HCT116 (cell line): ENCODE data around the gene CDC42SE1. TPM values are rescaled to one million over a fixed set of nuclear protein-coding genes. Genes with fewer than 3 reads are reported as not detected.

Source experiments
- ATAC-seq: fragments of 200-7000 bp; cut with Tn5 transposase; 2 replicates; pipeline ENCODE4 v1.9.1; 2020; ENCODE audit warnings: mild to moderate bottlenecking, moderate library complexity
- BruUV-seq: library from RNA; stranded (reverse); fragments of 400-500 nt; replicated peaks from 2 replicates; lab custom pipeline; 2021; lab: Mats Ljungman, UMichigan
- CTCF ChIA-PET: fragments of 300-600 bp; sonication (Branson Sonifier 250); formaldehyde crosslinking; loops from one replicate; lab custom pipeline; 2021; ENCODE audit warnings: antibody characterized with exemption; lab: Charles Lee
- POLR2A ChIA-PET: fragments of 300-600, 350-600 bp; sonication (Branson Sonifier 250); formaldehyde crosslinking; loops from one replicate; lab custom pipeline; 2021; ENCODE audit warnings: antibody characterized with exemption; lab: Charles Lee
- RAD21 ChIA-PET, 2 experiments: fragments of 300-600 bp; sonication (Branson Sonifier 250); formaldehyde crosslinking; loops; one replicate each; lab custom pipeline; 2023; ENCODE audit warnings: low total read pairs in 2 of 2; ENCODE audit not compliant: uncharacterized antibody in 2 of 2, unreplicated experiment in 2 of 2, low non-redundant PET in 1 of 2; lab: Charles Lee
- DNase-seq: peaks from one replicate; pipeline ENCODE4 v3.0.0-alpha.2; 2010; ENCODE audit warnings: low read depth, low spot score
- H2AFZ ChIP-seq: fragments of 200-600 bp; shearing (Covaris generic), sonication (generic); 2 replicates; pipeline ENCODE4 v1.6.1; 2017; ENCODE audit warnings: low read depth, mixed run types, mixed read lengths, antibody characterized with exemption, low read length; ENCODE audit not compliant: poor library complexity, severe bottlenecking
- H3K27ac ChIP-seq: 2 replicates; pipeline ENCODE4 v1.5.1; 2012; ENCODE audit warnings: low read depth, low read length
- H3K27me3 ChIP-seq: fragments of 200-600 bp; sonication (generic); 2 replicates; pipeline ENCODE4 v1.6.1; 2016; ENCODE audit warnings: mixed run types, low read length, mixed read lengths; ENCODE audit not compliant: insufficient read depth
- H3K36me3 ChIP-seq, 2 experiments: fragments of 200-500 bp in 1 of 2; fragments of 200-600 bp in 1 of 2; sonication (Bioruptor generic) in 1 of 2; sonication (generic) in 1 of 2; 2 replicates each; pipeline versions ENCODE4 v1.5.1 to v1.6.1; 2014 to 2016; ENCODE audit warnings: low read length in 2 of 2, inconsistent platforms in 1 of 2, mixed read lengths in 1 of 2, mixed run types in 1 of 2; ENCODE audit not compliant: insufficient read depth in 2 of 2, control insufficient read depth in 1 of 2
- H3K4me1 ChIP-seq, 2 experiments: fragments of 200-600 bp in 1 of 2; sonication (generic) in 1 of 2; 2 replicates each; pipeline versions ENCODE4 v1.5.1 to v1.6.1; 2012 to 2017; ENCODE audit warnings: low read length in 2 of 2, inconsistent platforms in 1 of 2, mild to moderate bottlenecking in 1 of 2, mixed read lengths in 1 of 2, mixed run types in 1 of 2, moderate library complexity in 1 of 2; ENCODE audit not compliant: insufficient read depth in 2 of 2, control insufficient read depth in 1 of 2
- H3K4me2 ChIP-seq: fragments of 200-600 bp; sonication (generic); 2 replicates; pipeline ENCODE4 v1.6.1; 2017; ENCODE audit warnings: mixed run types, low read length, mixed read lengths
- H3K4me3 ChIP-seq, 2 experiments: fragments of 200-600 bp in 1 of 2; sonication (generic) in 1 of 2; replicated peaks in 1 of 2; 2 replicates each; pipeline ENCODE4 v1.5.1; 2011 to 2016; ENCODE audit warnings: low read length in 2 of 2, control low read depth in 1 of 2, low read depth in 1 of 2, mild to moderate bottlenecking in 1 of 2, mixed read lengths in 1 of 2, mixed run types in 1 of 2
- H3K79me2 ChIP-seq: fragments of 200-600 bp; sonication (generic); 2 replicates; pipeline ENCODE4 v1.6.1; 2017; ENCODE audit warnings: mild to moderate bottlenecking, mixed run types, low read length, moderate library complexity, mixed read lengths; ENCODE audit not compliant: insufficient read depth
- H3K9ac ChIP-seq: fragments of 200-600 bp; sonication (generic); 2 replicates; pipeline ENCODE4 v1.6.1; 2016; ENCODE audit warnings: low read length, mixed read lengths
- H3K9me2 ChIP-seq: fragments of 200-600 bp; sonication (generic), shearing (Covaris generic); 2 replicates; pipeline ENCODE4 v1.6.1; 2017; ENCODE audit warnings: mixed run types, mild to moderate bottlenecking, moderate library complexity; ENCODE audit not compliant: insufficient read depth
- H3K9me3 ChIP-seq, 2 experiments: fragments of 200-500 bp in 1 of 2; fragments of 200-600 bp in 1 of 2; sonication (Bioruptor generic) in 1 of 2; sonication (generic) in 1 of 2; 2 replicates each; pipeline ENCODE4 v1.6.1; 2014 to 2017; ENCODE audit warnings: low read length in 2 of 2, mixed read lengths in 2 of 2, inconsistent platforms in 1 of 2, low read depth in 1 of 2, mild to moderate bottlenecking in 1 of 2, mixed run types in 1 of 2, moderate library complexity in 1 of 2; ENCODE audit not compliant: control insufficient read depth in 1 of 2, insufficient read depth in 1 of 2
- H4K20me1 ChIP-seq: fragments of 200-600 bp; sonication (generic), shearing (Covaris generic); 2 replicates; pipeline ENCODE4 v1.6.1; 2017; ENCODE audit warnings: mixed run types, mild to moderate bottlenecking, moderate library complexity; ENCODE audit not compliant: insufficient read depth
- CBX3 ChIP-seq: IDR thresholded peaks from 2 replicates; pipeline ENCODE4 v1.6.1; 2012; ENCODE audit warnings: low read depth
- CEBPB ChIP-seq: IDR thresholded peaks from 2 replicates; pipeline ENCODE4 v1.6.1; 2012; ENCODE audit warnings: low read depth
- CTCF ChIP-seq, 3 experiments: fragments of 200-600 bp in 1 of 3; sonication (generic) in 1 of 3; IDR thresholded peaks in 2 of 3; conservative IDR thresholded peaks in 1 of 3; 2 replicates each; pipeline ENCODE4 v1.5.1; 2012 to 2017; ENCODE audit warnings: low read depth in 2 of 3, low read length in 2 of 3, antibody characterized with exemption in 1 of 3, borderline replicate concordance in 1 of 3, control low read depth in 1 of 3, mild to moderate bottlenecking in 1 of 3, mixed read lengths in 1 of 3, mixed run types in 1 of 3, moderate library complexity in 1 of 3; ENCODE audit not compliant: insufficient read depth in 1 of 3
- EGR1 ChIP-seq: IDR thresholded peaks from 2 replicates; pipeline ENCODE4 v1.6.1; 2012; ENCODE audit warnings: low read depth
- ELF1 ChIP-seq: IDR thresholded peaks from 2 replicates; pipeline ENCODE4 v1.6.1; 2012; ENCODE audit warnings: low read depth, borderline replicate concordance
- EZH2 ChIP-seq: fragments of 200-600 bp; sonication (generic); IDR thresholded peaks from 2 replicates; pipeline ENCODE4 v1.6.1; 2017; ENCODE audit warnings: antibody characterized with exemption, mixed run types
- FOSL1 ChIP-seq: IDR thresholded peaks from 2 replicates; pipeline ENCODE4 v1.6.1; 2012; ENCODE audit warnings: low read depth
- JUND ChIP-seq: IDR thresholded peaks from 2 replicates; pipeline ENCODE4 v1.6.1; 2012
- POLR2A ChIP-seq: IDR thresholded peaks from 2 replicates; pipeline ENCODE4 v1.7.0; 2011; ENCODE audit warnings: borderline replicate concordance; ENCODE audit not compliant: insufficient read depth, insufficient read length; ENCODE audit errors: extremely low read depth
- RAD21 ChIP-seq: IDR thresholded peaks from 2 replicates; pipeline ENCODE4 v1.6.1; 2012; ENCODE audit warnings: low read depth, mild to moderate bottlenecking
- SIN3A ChIP-seq: IDR thresholded peaks from 2 replicates; pipeline ENCODE4 v1.6.1; 2012; ENCODE audit warnings: low read depth
- SP1 ChIP-seq: IDR thresholded peaks from 2 replicates; pipeline ENCODE4 v1.6.1; 2012; ENCODE audit warnings: low read depth
- TCF7L2 ChIP-seq: IDR thresholded peaks from 2 replicates; pipeline ENCODE4 v1.7.0; 2011; ENCODE audit warnings: borderline replicate concordance, inconsistent platforms; ENCODE audit not compliant: insufficient read depth, insufficient read length; ENCODE audit errors: extremely low read depth
- ZFX ChIP-seq: fragments of 450-650 bp; IDR thresholded peaks from 2 replicates; pipeline ENCODE4 v1.6.1; 2017
- ZNF274 ChIP-seq: fragments of 200-500 bp; sonication (Bioruptor generic); IDR thresholded peaks from 2 replicates; pipeline ENCODE4 v1.6.1; 2014; ENCODE audit warnings: mild to moderate bottlenecking, low read depth, low read length, inconsistent platforms
- intact Hi-C: fragments of 100-400 bp; cut with micrococcal nuclease; formaldehyde crosslinking; loops from 2 replicates; pipeline ENCODE4 v1.10.0; 2022
- total RNA-seq: library from RNA; stranded (reverse); gene quantifications from one replicate; pipeline ENCODE4 v1.2.1, GENCODE V29; 2021; ENCODE audit not compliant: unreplicated experiment
- TF ChIP-seq, protein P1 (sequence below): IDR thresholded peaks from 2 replicates; pipeline ENCODE4 v1.6.1; 2011; ENCODE audit warnings: mild to moderate bottlenecking, low read length, moderate library complexity; ENCODE audit not compliant: insufficient replicate concordance; ENCODE audit errors: extremely low read depth
- TF ChIP-seq, protein P2 (sequence below): IDR thresholded peaks from 2 replicates; pipeline ENCODE4 v1.6.1; 2012; ENCODE audit warnings: low read depth
- TF ChIP-seq, protein P3 (sequence below): IDR thresholded peaks from 2 replicates; pipeline ENCODE4 v1.6.1; 2012

Gene CDC42SE1
- total RNA-seq, 1 experiment from 2014 or later = 50.5 TPM

DNA sequence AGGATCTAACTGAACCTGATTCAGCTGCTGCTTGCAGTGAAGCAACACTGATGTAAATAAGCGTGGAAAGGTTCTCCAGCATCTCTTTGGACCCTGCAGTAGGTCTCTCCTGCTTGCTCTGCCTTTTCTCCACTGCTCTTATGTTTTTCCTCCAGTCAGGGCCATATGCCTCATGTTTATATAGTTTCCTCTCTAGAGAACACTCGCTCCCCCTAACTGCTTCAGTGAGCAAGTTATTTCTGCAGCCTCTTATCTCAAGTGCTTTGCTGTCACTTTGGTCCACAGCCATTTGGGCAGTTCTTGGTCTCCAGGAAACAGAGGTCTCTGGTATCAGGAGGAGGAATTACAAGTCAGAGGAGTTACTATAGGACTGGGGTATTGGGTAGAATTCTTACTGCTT is 45.9 kb downstream of the CDC42SE1 start (continued):
- TF ChIP-seq, protein P1, sequence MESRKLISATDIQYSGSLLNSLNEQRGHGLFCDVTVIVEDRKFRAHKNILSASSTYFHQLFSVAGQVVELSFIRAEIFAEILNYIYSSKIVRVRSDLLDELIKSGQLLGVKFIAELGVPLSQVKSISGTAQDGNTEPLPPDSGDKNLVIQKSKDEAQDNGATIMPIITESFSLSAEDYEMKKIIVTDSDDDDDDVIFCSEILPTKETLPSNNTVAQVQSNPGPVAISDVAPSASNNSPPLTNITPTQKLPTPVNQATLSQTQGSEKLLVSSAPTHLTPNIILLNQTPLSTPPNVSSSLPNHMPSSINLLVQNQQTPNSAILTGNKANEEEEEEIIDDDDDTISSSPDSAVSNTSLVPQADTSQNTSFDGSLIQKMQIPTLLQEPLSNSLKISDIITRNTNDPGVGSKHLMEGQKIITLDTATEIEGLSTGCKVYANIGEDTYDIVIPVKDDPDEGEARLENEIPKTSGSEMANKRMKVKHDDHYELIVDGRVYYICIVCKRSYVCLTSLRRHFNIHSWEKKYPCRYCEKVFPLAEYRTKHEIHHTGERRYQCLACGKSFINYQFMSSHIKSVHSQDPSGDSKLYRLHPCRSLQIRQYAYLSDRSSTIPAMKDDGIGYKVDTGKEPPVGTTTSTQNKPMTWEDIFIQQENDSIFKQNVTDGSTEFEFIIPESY = no peak
- TF ChIP-seq EGR1 (no peak), EZH2 (no peak), SP1 (no peak)

GRCh38 chr1:151012684-151013471 is 46.5 kb downstream of the CDC42SE1 start:
- Histone ChIP-seq H3K9ac (no peak overlapping the region), H3K4me1 (peaks cover 4 to 16% of the 10 kb centered on the region in 2 experiments; a peak in 3 of 4 replicates)
- TF ChIP-seq SP1 (no peak), CTCF (IDR thresholded peaks at IDR 0.05 in 2 of 3, conservative IDR thresholded peaks at IDR 0.05 in 1 of 3; ENCODE audit: borderline replicate concordance in 1 of 3, insufficient read depth in 1 of 3, low read depth in 2 of 3, low read length in 2 of 3) (no peak), CBX3 (no peak), RAD21 (no peak), ZFX (no peak), FOSL1 (no peak), POLR2A (no peak), SIN3A (no peak), TCF7L2 (no peak), EZH2 (no peak), JUND (no peak), ELF1 (no peak), CEBPB (no peak), ZNF274 (no peak)
- TF ChIP-seq, protein P2, sequence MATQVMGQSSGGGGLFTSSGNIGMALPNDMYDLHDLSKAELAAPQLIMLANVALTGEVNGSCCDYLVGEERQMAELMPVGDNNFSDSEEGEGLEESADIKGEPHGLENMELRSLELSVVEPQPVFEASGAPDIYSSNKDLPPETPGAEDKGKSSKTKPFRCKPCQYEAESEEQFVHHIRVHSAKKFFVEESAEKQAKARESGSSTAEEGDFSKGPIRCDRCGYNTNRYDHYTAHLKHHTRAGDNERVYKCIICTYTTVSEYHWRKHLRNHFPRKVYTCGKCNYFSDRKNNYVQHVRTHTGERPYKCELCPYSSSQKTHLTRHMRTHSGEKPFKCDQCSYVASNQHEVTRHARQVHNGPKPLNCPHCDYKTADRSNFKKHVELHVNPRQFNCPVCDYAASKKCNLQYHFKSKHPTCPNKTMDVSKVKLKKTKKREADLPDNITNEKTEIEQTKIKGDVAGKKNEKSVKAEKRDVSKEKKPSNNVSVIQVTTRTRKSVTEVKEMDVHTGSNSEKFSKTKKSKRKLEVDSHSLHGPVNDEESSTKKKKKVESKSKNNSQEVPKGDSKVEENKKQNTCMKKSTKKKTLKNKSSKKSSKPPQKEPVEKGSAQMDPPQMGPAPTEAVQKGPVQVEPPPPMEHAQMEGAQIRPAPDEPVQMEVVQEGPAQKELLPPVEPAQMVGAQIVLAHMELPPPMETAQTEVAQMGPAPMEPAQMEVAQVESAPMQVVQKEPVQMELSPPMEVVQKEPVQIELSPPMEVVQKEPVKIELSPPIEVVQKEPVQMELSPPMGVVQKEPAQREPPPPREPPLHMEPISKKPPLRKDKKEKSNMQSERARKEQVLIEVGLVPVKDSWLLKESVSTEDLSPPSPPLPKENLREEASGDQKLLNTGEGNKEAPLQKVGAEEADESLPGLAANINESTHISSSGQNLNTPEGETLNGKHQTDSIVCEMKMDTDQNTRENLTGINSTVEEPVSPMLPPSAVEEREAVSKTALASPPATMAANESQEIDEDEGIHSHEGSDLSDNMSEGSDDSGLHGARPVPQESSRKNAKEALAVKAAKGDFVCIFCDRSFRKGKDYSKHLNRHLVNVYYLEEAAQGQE = no peak
- TF ChIP-seq, protein P3, sequence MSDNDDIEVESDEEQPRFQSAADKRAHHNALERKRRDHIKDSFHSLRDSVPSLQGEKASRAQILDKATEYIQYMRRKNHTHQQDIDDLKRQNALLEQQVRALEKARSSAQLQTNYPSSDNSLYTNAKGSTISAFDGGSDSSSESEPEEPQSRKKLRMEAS = no peak

More at GRCh38 chr1:151012684-151013471, 46.5 kb downstream of the CDC42SE1 start:
- Histone ChIP-seq H2AFZ (no peak overlapping the region), H3K36me3 (peaks cover 2 to 3% of the 10 kb centered on the region in 2 experiments; a peak in 2 of 4 replicates), H3K27ac (no peak overlapping the region), H3K27me3 (no peaks in the 10 kb centered on the region), H3K9me2 (no peaks in the 10 kb centered on the region), H3K4me2 (no peak overlapping the region), H3K9me3 (no peaks in the 10 kb centered on the region), H3K79me2 (peaks cover 16% of the 10 kb centered on the region), H4K20me1 (no peaks in the 10 kb centered on the region), H3K4me3 (no peak overlapping the region)
- ATAC-seq (no peak), DNase-seq (no peak)
- no TSS peak for BruUV-seq
- ChIA-PET RAD21 (no interaction called here), CTCF (no interaction called here), POLR2A (no interaction called here)
- intact Hi-C loops = no loop called here
